Loucy (cell line): Measurements from ENCODE around the gene SPOCK3.

Experiments
- H2AFZ ChIP-seq: fragments of 200-600 bp; sonication (generic); 2 replicates; pipeline ENCODE4 v1.6.0; 2016; ENCODE audit warnings: antibody characterized with exemption, mild to moderate bottlenecking, low read length, moderate library complexity
- H3F3A ChIP-seq: fragments of 200-600 bp; 2 replicates; pipeline ENCODE4 v1.6.0; 2016; ENCODE audit warnings: antibody characterized with exemption, low read depth, mild to moderate bottlenecking
- H3K27me3 ChIP-seq: fragments of 200-600 bp; sonication (generic); 2 replicates; pipeline ENCODE4 v1.6.1; 2014; ENCODE audit warnings: low read length, mild to moderate bottlenecking; ENCODE audit not compliant: insufficient read depth, poor library complexity, severe bottlenecking
- H3K36me3 ChIP-seq: fragments of 200-600 bp; sonication (generic); 2 replicates; pipeline ENCODE4 v1.6.1; 2016; ENCODE audit warnings: low read length; ENCODE audit not compliant: insufficient read depth
- H3K4me1 ChIP-seq: fragments of 200-600 bp; sonication (generic); 2 replicates; pipeline ENCODE4 v1.5.1; 2014; ENCODE audit warnings: low read length, mild to moderate bottlenecking; ENCODE audit not compliant: insufficient read depth, poor library complexity, severe bottlenecking
- H3K4me2 ChIP-seq: fragments of 200-600 bp; sonication (generic); 2 replicates; pipeline ENCODE4 v1.6.0; 2014; ENCODE audit warnings: antibody characterized with exemption, low read length, low read depth, mild to moderate bottlenecking; ENCODE audit not compliant: poor library complexity, severe bottlenecking
- H3K4me3 ChIP-seq: fragments of 200-600 bp; sonication (generic); 2 replicates; pipeline ENCODE4 v1.5.1; 2014; ENCODE audit warnings: low read length, mild to moderate bottlenecking, mixed read lengths; ENCODE audit not compliant: poor library complexity, severe bottlenecking
- H3K79me2 ChIP-seq: fragments of 200-600 bp; sonication (generic); 2 replicates; pipeline ENCODE4 v1.6.1; 2014; ENCODE audit warnings: low read length; ENCODE audit not compliant: insufficient read depth
- H3K9ac ChIP-seq: fragments of 200-600 bp; sonication (generic); 2 replicates; pipeline ENCODE4 v1.6.0; 2014; ENCODE audit warnings: mild to moderate bottlenecking, low read depth, low read length, moderate library complexity; ENCODE audit not compliant: poor library complexity, severe bottlenecking
- H3K9me2 ChIP-seq: fragments of 200-600 bp; sonication (generic); replicated peaks from 2 replicates; pipeline ENCODE4 v1.6.1; 2016; ENCODE audit warnings: low read depth, low read length, mixed read lengths
- H3K9me3 ChIP-seq: fragments of 200-600 bp; sonication (generic); 2 replicates; pipeline ENCODE4 v1.6.1; 2014; ENCODE audit warnings: mild to moderate bottlenecking, antibody characterized with exemption, low read length, low read depth; ENCODE audit not compliant: insufficient read depth
- H4K20me1 ChIP-seq: fragments of 200-600 bp; sonication (generic); 2 replicates; pipeline ENCODE4 v1.6.0; 2014; ENCODE audit warnings: antibody characterized with exemption, low read length, mild to moderate bottlenecking; ENCODE audit not compliant: insufficient read depth, poor library complexity, severe bottlenecking
- EZH2phosphoT487 ChIP-seq: fragments of 200-600 bp; IDR thresholded peaks from 2 replicates; pipeline ENCODE4 v1.6.1; 2018; ENCODE audit warnings: antibody characterized with exemption, mild to moderate bottlenecking, moderate library complexity, borderline replicate concordance
- TF ChIP-seq, protein P1 (sequence below): fragments of 200-600 bp; sonication (generic); conservative IDR thresholded peaks from 2 replicates; pipeline ENCODE4 v1.5.1; 2014; ENCODE audit warnings: mild to moderate bottlenecking, antibody characterized with exemption, low read length

The SPOCK3 gene

DNA sequence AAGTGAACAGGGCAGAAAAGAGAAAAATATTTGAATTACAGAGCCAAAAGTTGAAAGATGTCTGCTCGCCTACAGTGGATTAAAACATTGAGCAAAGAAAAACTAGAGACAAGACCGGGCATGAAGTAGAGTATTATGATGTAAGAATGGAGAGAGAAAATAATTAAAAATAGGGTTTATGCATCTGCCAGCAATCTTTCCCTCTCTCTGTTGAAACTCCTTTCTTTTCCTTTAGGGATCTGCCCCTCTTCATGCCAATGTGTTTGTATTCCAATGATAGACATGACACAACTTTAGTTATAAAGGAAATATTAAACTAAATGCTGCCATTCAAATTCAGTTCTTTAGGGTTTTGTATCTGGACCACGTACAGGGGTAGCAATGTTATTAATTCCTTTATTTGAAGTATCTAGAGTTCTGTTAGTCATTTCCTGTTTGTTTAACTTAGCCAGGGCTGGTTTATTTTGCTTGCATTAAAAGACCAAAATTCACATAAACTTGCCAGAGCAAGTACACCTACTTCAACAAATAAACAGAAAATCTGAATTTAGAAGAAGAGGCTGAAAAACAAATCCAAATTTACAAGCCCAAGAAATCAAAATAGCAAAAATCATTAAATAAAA, 202.6 kb downstream of the SPOCK3 start:
- Histone ChIP-seq H3K9ac (no peak overlapping the region), H3K9me3 (no peaks in the 10 kb centered on the region), H3K79me2 (no peaks in the 10 kb centered on the region), H3K4me1 (no peaks in the 10 kb centered on the region), H4K20me1 (no peaks in the 10 kb centered on the region), H3K4me2 (no peak overlapping the region), H3K27me3 (no peaks in the 10 kb centered on the region), H3K9me2 (no peaks in the 10 kb centered on the region), H3K4me3 (no peak overlapping the region), H3K36me3 (no peaks in the 10 kb centered on the region), H3F3A (no peaks in the 10 kb centered on the region), H2AFZ (no peak overlapping the region)
- TF ChIP-seq, protein P1, sequence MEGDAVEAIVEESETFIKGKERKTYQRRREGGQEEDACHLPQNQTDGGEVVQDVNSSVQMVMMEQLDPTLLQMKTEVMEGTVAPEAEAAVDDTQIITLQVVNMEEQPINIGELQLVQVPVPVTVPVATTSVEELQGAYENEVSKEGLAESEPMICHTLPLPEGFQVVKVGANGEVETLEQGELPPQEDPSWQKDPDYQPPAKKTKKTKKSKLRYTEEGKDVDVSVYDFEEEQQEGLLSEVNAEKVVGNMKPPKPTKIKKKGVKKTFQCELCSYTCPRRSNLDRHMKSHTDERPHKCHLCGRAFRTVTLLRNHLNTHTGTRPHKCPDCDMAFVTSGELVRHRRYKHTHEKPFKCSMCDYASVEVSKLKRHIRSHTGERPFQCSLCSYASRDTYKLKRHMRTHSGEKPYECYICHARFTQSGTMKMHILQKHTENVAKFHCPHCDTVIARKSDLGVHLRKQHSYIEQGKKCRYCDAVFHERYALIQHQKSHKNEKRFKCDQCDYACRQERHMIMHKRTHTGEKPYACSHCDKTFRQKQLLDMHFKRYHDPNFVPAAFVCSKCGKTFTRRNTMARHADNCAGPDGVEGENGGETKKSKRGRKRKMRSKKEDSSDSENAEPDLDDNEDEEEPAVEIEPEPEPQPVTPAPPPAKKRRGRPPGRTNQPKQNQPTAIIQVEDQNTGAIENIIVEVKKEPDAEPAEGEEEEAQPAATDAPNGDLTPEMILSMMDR = no peak
- TF ChIP-seq EZH2phosphoT487 = no peak

DNA sequence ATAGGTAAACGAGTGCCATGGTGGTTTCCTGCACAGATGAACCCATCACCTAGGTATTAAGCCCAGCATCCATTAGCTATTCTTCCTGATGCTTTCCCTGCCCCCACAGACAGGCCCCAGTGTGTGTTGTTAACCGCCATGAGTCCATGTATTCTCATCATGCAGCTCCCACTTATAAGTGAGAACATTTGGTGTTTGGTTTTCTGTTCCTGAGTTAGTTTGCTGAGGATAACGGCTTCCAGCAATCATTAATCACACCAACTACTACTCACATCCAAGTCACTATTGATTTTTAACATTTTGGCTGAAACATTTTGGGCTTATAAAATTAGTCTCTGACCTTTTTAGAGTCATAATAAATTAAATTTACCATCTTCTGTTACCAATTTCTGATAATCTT, 205.3 kb downstream of the SPOCK3 start:
- no peak for TF ChIP-seq EZH2phosphoT487
- TF ChIP-seq, protein P1 = no peak
- Histone ChIP-seq H3K4me2 (no peak overlapping the region), H4K20me1 (no peaks in the 10 kb centered on the region), H3K9ac (no peak overlapping the region), H3F3A (no peaks in the 10 kb centered on the region), H3K4me3 (no peak overlapping the region), H3K9me3 (no peaks in the 10 kb centered on the region), H3K4me1 (no peaks in the 10 kb centered on the region), H3K36me3 (no peaks in the 10 kb centered on the region), H2AFZ (no peak overlapping the region), H3K27me3 (no peaks in the 10 kb centered on the region), H3K79me2 (no peaks in the 10 kb centered on the region), H3K9me2 (no peaks in the 10 kb centered on the region)

DNA sequence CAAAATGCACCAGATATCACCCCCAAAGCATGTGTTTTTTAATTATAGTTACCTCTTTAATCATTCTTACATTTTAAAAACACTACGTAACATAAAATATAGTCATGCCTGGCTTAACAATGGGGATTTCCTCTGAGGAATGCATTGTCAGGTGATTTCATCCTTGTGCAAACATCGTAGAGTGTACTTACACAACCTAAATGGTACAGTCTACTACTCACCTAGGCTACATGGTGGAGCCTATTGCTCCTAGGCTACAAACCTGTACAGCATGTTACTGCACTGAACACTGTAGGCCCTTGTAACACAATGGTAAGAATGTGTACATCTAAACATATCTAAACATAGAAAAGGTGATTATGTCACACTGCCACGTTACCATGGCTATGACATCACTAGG, 208.6 kb downstream of the SPOCK3 start:
- Histone ChIP-seq H3K9me3 (no peaks in the 10 kb centered on the region), H3K4me2 (no peak overlapping the region), H3K27me3 (no peaks in the 10 kb centered on the region), H3F3A (no peaks in the 10 kb centered on the region), H3K9ac (no peak overlapping the region), H2AFZ (no peak overlapping the region), H3K9me2 (no peaks in the 10 kb centered on the region), H3K36me3 (no peaks in the 10 kb centered on the region), H3K4me3 (no peak overlapping the region), H3K4me1 (no peaks in the 10 kb centered on the region), H3K79me2 (no peaks in the 10 kb centered on the region), H4K20me1 (no peaks in the 10 kb centered on the region)
- TF ChIP-seq EZH2phosphoT487 = no peak
- TF ChIP-seq, protein P1 = no peak
